ENCODE results near the gene MRTFA.

DNA sequence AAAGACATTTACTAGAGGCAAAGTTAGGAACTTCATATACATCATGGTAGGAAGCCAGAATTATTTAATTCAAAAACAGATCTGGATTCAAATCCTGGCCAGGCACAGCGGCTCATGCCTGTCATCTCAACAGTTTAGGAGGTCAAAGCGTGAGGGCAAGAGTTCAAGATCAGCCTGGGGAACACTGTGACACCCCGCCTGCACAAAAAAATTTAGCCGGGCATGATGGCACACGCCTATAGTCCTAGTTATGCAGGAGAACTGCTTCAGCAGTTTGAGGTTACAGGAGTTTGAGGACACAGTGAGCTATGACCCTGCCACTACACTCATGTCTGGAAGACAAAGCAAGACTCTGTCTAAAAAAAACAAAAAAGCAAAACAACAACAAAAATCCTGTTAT, 8.9 kb downstream of the MRTFA start:
- TF ChIP-seq, protein P1, sequence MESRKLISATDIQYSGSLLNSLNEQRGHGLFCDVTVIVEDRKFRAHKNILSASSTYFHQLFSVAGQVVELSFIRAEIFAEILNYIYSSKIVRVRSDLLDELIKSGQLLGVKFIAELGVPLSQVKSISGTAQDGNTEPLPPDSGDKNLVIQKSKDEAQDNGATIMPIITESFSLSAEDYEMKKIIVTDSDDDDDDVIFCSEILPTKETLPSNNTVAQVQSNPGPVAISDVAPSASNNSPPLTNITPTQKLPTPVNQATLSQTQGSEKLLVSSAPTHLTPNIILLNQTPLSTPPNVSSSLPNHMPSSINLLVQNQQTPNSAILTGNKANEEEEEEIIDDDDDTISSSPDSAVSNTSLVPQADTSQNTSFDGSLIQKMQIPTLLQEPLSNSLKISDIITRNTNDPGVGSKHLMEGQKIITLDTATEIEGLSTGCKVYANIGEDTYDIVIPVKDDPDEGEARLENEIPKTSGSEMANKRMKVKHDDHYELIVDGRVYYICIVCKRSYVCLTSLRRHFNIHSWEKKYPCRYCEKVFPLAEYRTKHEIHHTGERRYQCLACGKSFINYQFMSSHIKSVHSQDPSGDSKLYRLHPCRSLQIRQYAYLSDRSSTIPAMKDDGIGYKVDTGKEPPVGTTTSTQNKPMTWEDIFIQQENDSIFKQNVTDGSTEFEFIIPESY (IDR thresholded peaks at IDR 0.05) = no peak
- no peak for TF ChIP-seq TAF1 (conservative IDR thresholded peaks at IDR 0.05)
- TF ChIP-seq CTCF (IDR thresholded peaks at IDR 0.05; ENCODE audit: low read depth, low read length, missing input control) = no peak
- TF ChIP-seq FOXA1 (IDR thresholded peaks at IDR 0.05) = no peak
- TF ChIP-seq, protein P2, sequence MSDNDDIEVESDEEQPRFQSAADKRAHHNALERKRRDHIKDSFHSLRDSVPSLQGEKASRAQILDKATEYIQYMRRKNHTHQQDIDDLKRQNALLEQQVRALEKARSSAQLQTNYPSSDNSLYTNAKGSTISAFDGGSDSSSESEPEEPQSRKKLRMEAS (IDR thresholded peaks at IDR 0.05) = no peak
